ENCODE measurements around the gene PHF21A.

DNA sequence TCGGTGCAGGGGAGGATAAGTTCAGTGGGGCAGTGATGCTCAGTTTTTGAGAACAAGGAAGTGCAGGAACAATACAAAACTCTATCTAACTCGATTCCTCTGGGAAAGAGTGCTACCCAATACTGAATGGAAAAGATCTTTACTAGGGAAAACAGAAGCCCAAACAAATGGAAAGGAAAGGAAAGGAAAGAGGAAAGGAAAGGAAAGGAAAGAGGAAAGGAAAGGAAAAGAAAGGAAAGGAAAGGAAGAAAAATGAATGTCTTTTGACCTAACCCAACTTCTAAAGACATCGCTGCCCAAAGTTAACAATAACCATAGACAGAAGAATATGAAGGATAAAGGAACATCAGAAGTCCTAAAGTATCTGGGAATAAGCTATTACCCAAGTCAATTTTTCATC is 41.6 kb downstream of the PHF21A start:
- TF ChIP-seq CTCF (IDR thresholded peaks at IDR 0.05) (no peak), POLR2A (IDR thresholded peaks at IDR 0.05) (no peak)
